Liver (tissue), 9 donors: ENCODE results near the gene RTN4RL1. TPM values are rescaled to one million over a fixed set of nuclear protein-coding genes. Genes with fewer than 3 reads are reported as not detected.

Experiments used
- DNase-seq: peaks from one replicate; pipeline ENCODE4 v3.0.0-alpha.2; 2017; ENCODE audit warnings: low spot score
- H3K27ac ChIP-seq, 2 donors: one replicate each; pipeline ENCODE4 v1.7.0; 2013; ENCODE audit warnings: inconsistent platforms in 2 of 2, low read length in 2 of 2, control low read depth in 1 of 2, low read depth in 1 of 2, mild to moderate bottlenecking in 1 of 2
- H3K27me3 ChIP-seq, 4 donors: one replicate each; pipeline versions ENCODE4 v1.6.1 to v1.7.0; 2013; ENCODE audit warnings: low read length in 3 of 4, inconsistent platforms in 1 of 4, mild to moderate bottlenecking in 1 of 4, moderate library complexity in 1 of 4; ENCODE audit not compliant: control insufficient read depth in 4 of 4, insufficient read depth in 4 of 4
- H3K36me3 ChIP-seq, 4 donors: one replicate each; pipeline versions ENCODE4 v1.6.1 to v1.7.0; 2013; ENCODE audit warnings: low read length in 3 of 4, mild to moderate bottlenecking in 3 of 4, low read depth in 1 of 4, moderate library complexity in 1 of 4; ENCODE audit not compliant: control insufficient read depth in 4 of 4, insufficient read depth in 3 of 4
- H3K4me1 ChIP-seq, 4 donors: one replicate each; pipeline versions ENCODE4 v1.6.1 to v1.7.0; 2013; ENCODE audit warnings: low read length in 3 of 4, mild to moderate bottlenecking in 3 of 4, moderate library complexity in 1 of 4; ENCODE audit not compliant: control insufficient read depth in 4 of 4, insufficient read depth in 4 of 4
- H3K4me3 ChIP-seq, 3 donors: one replicate each; pipeline versions ENCODE4 v1.6.1 to v1.7.0; 2013; ENCODE audit warnings: low read length in 3 of 3, control low read depth in 1 of 3, low read depth in 1 of 3, mild to moderate bottlenecking in 1 of 3
- H3K9ac ChIP-seq, 2 donors: one replicate each; pipeline ENCODE4 v1.7.0; 2013; ENCODE audit warnings: low read length in 2 of 2, mild to moderate bottlenecking in 2 of 2, moderate library complexity in 2 of 2, control low read depth in 1 of 2, low read depth in 1 of 2
- H3K9me3 ChIP-seq, 4 donors: one replicate each; pipeline versions ENCODE4 v1.6.1 to v1.7.0; 2013; ENCODE audit warnings: low read length in 3 of 4; ENCODE audit not compliant: control insufficient read depth in 4 of 4
- ATF3 ChIP-seq: IDR thresholded peaks from 2 replicates; pipeline ENCODE4 v1.6.1; 2016; ENCODE audit warnings: antibody characterized with exemption
- CTCF ChIP-seq: fragments of 150-350 bp; IDR thresholded peaks from 2 replicates; pipeline ENCODE4 v1.5.1; 2017; ENCODE audit warnings: improper control_type of control experiment, low read depth, low read length; ENCODE audit not compliant: missing input control
- EGR1 ChIP-seq, 2 donors: IDR thresholded peaks; 2 replicates each; pipeline ENCODE4 v1.6.1; 2016 to 2018; ENCODE audit warnings: antibody characterized with exemption in 2 of 2, low read depth in 2 of 2
- FOXA1 ChIP-seq: IDR thresholded peaks from 2 replicates; pipeline ENCODE4 v1.6.1; 2016; ENCODE audit warnings: antibody characterized with exemption
- GABPA ChIP-seq, 2 donors: IDR thresholded peaks in 1 of 2; conservative IDR thresholded peaks in 1 of 2; 2 replicates each; pipeline ENCODE4 v1.6.1; 2016; ENCODE audit warnings: antibody characterized with exemption in 2 of 2, mild to moderate bottlenecking in 1 of 2, moderate library complexity in 1 of 2
- HNF4A ChIP-seq, 2 donors: conservative IDR thresholded peaks; 2 replicates each; pipeline ENCODE4 v1.6.1; 2016; ENCODE audit warnings: antibody characterized with exemption in 2 of 2, mild to moderate bottlenecking in 2 of 2
- HNF4G ChIP-seq: IDR thresholded peaks from 2 replicates; pipeline ENCODE4 v1.6.1; 2016; ENCODE audit warnings: antibody characterized with exemption
- MAX ChIP-seq: IDR thresholded peaks from 2 replicates; pipeline ENCODE4 v1.6.1; 2016; ENCODE audit warnings: antibody characterized with exemption
- NR2F2 ChIP-seq: IDR thresholded peaks from 2 replicates; pipeline ENCODE4 v1.6.1; 2016; ENCODE audit warnings: antibody characterized with exemption
- RAD21 ChIP-seq, 2 donors: IDR thresholded peaks; 2 replicates each; pipeline ENCODE4 v1.6.1; 2016; ENCODE audit warnings: antibody characterized with exemption in 2 of 2, mild to moderate bottlenecking in 2 of 2
- REST ChIP-seq: IDR thresholded peaks from 2 replicates; pipeline ENCODE4 v1.6.1; 2016; ENCODE audit warnings: antibody characterized with exemption, mild to moderate bottlenecking
- RXRA ChIP-seq, 2 donors: IDR thresholded peaks; 2 replicates each; pipeline ENCODE4 v1.6.1; 2017 to 2018; ENCODE audit warnings: antibody characterized with exemption in 2 of 2, mild to moderate bottlenecking in 1 of 2
- SP1 ChIP-seq: IDR thresholded peaks from 2 replicates; pipeline ENCODE4 v1.6.1; 2018; ENCODE audit warnings: antibody characterized with exemption, mild to moderate bottlenecking
- TAF1 ChIP-seq: conservative IDR thresholded peaks from 2 replicates; pipeline ENCODE4 v1.6.1; 2016; ENCODE audit warnings: antibody characterized with exemption, mild to moderate bottlenecking
- YY1 ChIP-seq: IDR thresholded peaks from 2 replicates; pipeline ENCODE4 v1.6.1; 2016; ENCODE audit warnings: antibody characterized with exemption, mild to moderate bottlenecking
- ZBTB33 ChIP-seq: IDR thresholded peaks from 2 replicates; pipeline ENCODE4 v1.6.1; 2016; ENCODE audit warnings: antibody characterized with exemption
- WGBS: extraction: QIAGEN DNeasy Blood & Tissue Kit; methylation state at CpG from one replicate; pipeline ENCODE4 v1.1.7; 2013; 5-methylcytosine and 5-hydroxymethylcytosine counted together
- polyA plus RNA-seq, 2 donors: library from polyadenylated mRNA; stranded (reverse) in 1 of 2; unstranded in 1 of 2; fragments of 200-250 nt in 1 of 2; fragments of >200 nt in 1 of 2; fragmentation: Nextera tagmentation in 1 of 2; extraction: Ambion mirVana in 1 of 2; gene quantifications; one replicate each; pipeline versions ENCODE4 v1.2.1 to v1.2.3, GENCODE V29; 2013 to 2015
- total RNA-seq, 2 donors: library from RNA; depleted of rRNA; stranded (reverse); fragments of >200 nt; gene quantifications; one replicate each; pipeline ENCODE4 v1.2.3, GENCODE V29; 2014
- donor health status: healthy.
- donor health status: healthy.
- donor health status: healthy.
- donor health status: healthy.
- donor health status: healthy.

Gene RTN4RL1
- total and polyA plus RNA-seq, 4 donors, result 0.04 to 5.4 (median 1.2) TPM

GRCh38 chr17:1961189-1961588 is 63.9 kb downstream of the RTN4RL1 start:
- WGBS, result 84% methylated on average over 14 of the region's 14 CpGs

GRCh38 chr17:1960545-1960912 is 64.6 kb downstream of the RTN4RL1 start:
- H3K9me3 ChIP-seq, result no peaks in the 10 kb centered on the region
- no peak overlapping the region for H3K4me3 ChIP-seq
- H3K4me1 ChIP-seq, result peaks cover 3 to 12% (median 8%) of the 10 kb centered on the region in 4 donors
- no peak overlapping the region for H3K9ac ChIP-seq
- no peak for DNase-seq
- WGBS, result 79% methylated on average over 8 of the region's 8 CpGs
- H3K27ac ChIP-seq, result no peak overlapping the region
- no peaks in the 10 kb centered on the region for H3K36me3 ChIP-seq
- TF ChIP-seq HNF4G, result no peak
- TF ChIP-seq TAF1, result no peak
- no peak for TF ChIP-seq HNF4A (conservative IDR thresholded peaks at IDR 0.05)
- TF ChIP-seq GABPA (IDR thresholded peaks at IDR 0.05 in 1 of 2, conservative IDR thresholded peaks at IDR 0.05 in 1 of 2), result no peak
- TF ChIP-seq REST, result no peak
- no peak for TF ChIP-seq NR2F2
- TF ChIP-seq YY1, result no peak
- TF ChIP-seq SP1, result no peak
- no peak for TF ChIP-seq ATF3
- TF ChIP-seq CTCF, result no peak
- no peak for TF ChIP-seq ZBTB33
- TF ChIP-seq RAD21 (IDR thresholded peaks at IDR 0.05), result no peak
- H3K27me3 ChIP-seq, result no peaks in the 10 kb centered on the region

More at GRCh38 chr17:1961189-1961588, 63.9 kb downstream of the RTN4RL1 start:
- no peak for DNase-seq
- no peak for TF ChIP-seq FOXA1
- TF ChIP-seq MAX, result no peak
- TF ChIP-seq RXRA (IDR thresholded peaks at IDR 0.05), result no peak
- no peak for TF ChIP-seq CTCF
- TF ChIP-seq EGR1 (IDR thresholded peaks at IDR 0.05; ENCODE audit: low read depth in 2 of 2), result no peak
- Histone ChIP-seq H3K27me3 (no peaks in the 10 kb centered on the region), H3K36me3 (no peaks in the 10 kb centered on the region), H3K4me1 (peaks cover 3 to 12% (median 8%) of the 10 kb centered on the region in 4 donors), H3K9me3 (no peaks in the 10 kb centered on the region), H3K4me3 (no peak overlapping the region), H3K9ac (no peak overlapping the region), H3K27ac (no peak overlapping the region)
